Psoas muscle (tissue), 8 donors: ENCODE measurements around the gene MYPN. TPM values are rescaled to one million over a fixed set of nuclear protein-coding genes. Genes with fewer than 3 reads are reported as not detected.

Experiments used
- ATAC-seq, 4 donors: fragments of 200-7000 bp; cut with Tn5 transposase; one replicate each; pipeline ENCODE4 v1.9.1; 2020; ENCODE audit warnings: moderate library complexity in 3 of 4, mild to moderate bottlenecking in 2 of 4
- DNase-seq, 2 donors: peaks; one replicate each; pipeline ENCODE4 v3.0.0-alpha.2; 2020
- H3K27ac ChIP-seq: fragments of 200-600 bp; one replicate; pipeline ENCODE4 v1.8.0; 2022
- H3K27me3 ChIP-seq, 3 donors: fragments of 200-600 bp in 1 of 3; one replicate each; pipeline versions ENCODE4 v1.6.1 to v1.8.0; 2013 to 2022; ENCODE audit warnings: low read length in 2 of 3, mild to moderate bottlenecking in 2 of 3, moderate library complexity in 1 of 3; ENCODE audit not compliant: insufficient read depth in 3 of 3
- H3K36me3 ChIP-seq, 2 donors: fragments of 200-600 bp in 1 of 2; one replicate each; pipeline versions ENCODE4 v1.6.1 to v1.8.0; 2013 to 2022; ENCODE audit warnings: low read depth in 1 of 2, mild to moderate bottlenecking in 1 of 2, moderate library complexity in 1 of 2; ENCODE audit not compliant: insufficient read depth in 1 of 2
- H3K4me1 ChIP-seq: fragments of 200-600 bp; one replicate; pipeline ENCODE4 v1.8.0; 2022
- H3K4me3 ChIP-seq: fragments of 200-600 bp; one replicate; pipeline ENCODE4 v1.8.0; 2022; ENCODE audit warnings: mild to moderate bottlenecking
- H3K9me3 ChIP-seq: fragments of 200-600 bp; one replicate; pipeline ENCODE4 v1.8.0; 2022
- WGBS, 3 donors: extraction: QIAGEN DNeasy Blood & Tissue Kit; methylation state at CpG; one replicate each; pipeline versions ENCODE4 v1.1.6 to v1.1.7; 2013; 5-methylcytosine and 5-hydroxymethylcytosine counted together
- intact Hi-C, 2 donors: fragments of 100-400 bp; cut with DNase I; formaldehyde crosslinking; loops; one replicate each; pipeline versions ENCODE4 v1.11.0 to v1.14.2; 2022
- polyA plus RNA-seq, 3 donors: library from polyadenylated mRNA; stranded (reverse); fragments of 200-250 nt; gene quantifications; one replicate each; pipeline ENCODE4 v1.2.3, GENCODE V29; 2013
- total RNA-seq, 4 donors: library from RNA; stranded (reverse); fragmentation: NEBNext Ultra II Directional in 2 of 4; extraction: Animal tissue kit (Norgen Biotek cat#: 25700) in 2 of 4; gene quantifications; one replicate each; pipeline versions ENCODE4 v1.2.1 to v1.2.4, GENCODE V29; 2021 to 2023
- TF ChIP-seq, protein P1 (sequence below): fragments of 200-600 bp; IDR thresholded peaks from one replicate; pipeline ENCODE4 v1.8.0; 2022; ENCODE audit warnings: antibody characterized with exemption
- donor health status: healthy with polysubstance abuse.
- donor health status: DM: no; HTN: no; CAD: no; lungs with moderate emphysema.
- donor health status: Bipolar disorder and iron deficiency.
- donor health status: healthy.
- donor health status: DM: yes; HTN: yes; CAD: no.
- donor health status: DM: no; HTN: no; CAD: no.
- donor health status: DM: no; HTN: no; CAD: no.
- donor health status: DM: yes; HTN: yes; CAD: no.

MYPN gene
- total and polyA plus RNA-seq, 7 donors, result 24.3 to 376 (median 216) TPM

DNA sequence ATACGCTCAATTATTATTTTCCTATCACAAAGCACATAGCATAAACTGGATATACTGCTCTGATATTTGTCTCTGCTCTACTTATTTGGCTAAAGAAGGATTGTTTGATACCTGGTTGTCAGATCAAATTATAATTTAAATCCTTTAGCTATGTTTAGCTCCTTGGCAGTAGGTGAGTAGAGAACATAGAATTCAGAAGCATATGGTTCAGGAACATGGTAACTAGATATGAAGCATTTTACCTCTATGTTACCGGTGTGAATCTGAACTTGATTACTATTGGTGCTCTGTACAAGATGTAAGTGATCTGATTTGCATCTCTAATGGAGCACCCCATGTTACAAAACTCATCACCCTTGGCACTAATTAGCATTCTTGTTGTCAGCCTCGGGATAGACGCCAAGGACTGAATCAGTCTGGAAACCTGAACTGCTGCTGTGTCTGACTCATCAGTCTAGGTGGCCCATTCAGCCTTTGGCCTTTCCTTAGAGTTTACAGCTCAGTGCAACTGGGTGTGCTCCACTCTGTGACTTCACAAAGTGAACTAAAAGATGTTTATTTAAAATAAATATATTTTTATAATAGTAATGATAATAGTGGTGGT is 12.3 kb upstream of the MYPN start:
- Histone ChIP-seq H3K27me3 (no peaks in the 10 kb centered on the region), H3K4me3 (peak overlapping the region; percentile 27), H3K27ac (peak overlapping the region; percentile 93), H3K4me1 (peaks cover 45% of the 10 kb centered on the region), H3K36me3 (no peaks in the 10 kb centered on the region), H3K9me3 (no peaks in the 10 kb centered on the region)
- TF ChIP-seq, protein P1, sequence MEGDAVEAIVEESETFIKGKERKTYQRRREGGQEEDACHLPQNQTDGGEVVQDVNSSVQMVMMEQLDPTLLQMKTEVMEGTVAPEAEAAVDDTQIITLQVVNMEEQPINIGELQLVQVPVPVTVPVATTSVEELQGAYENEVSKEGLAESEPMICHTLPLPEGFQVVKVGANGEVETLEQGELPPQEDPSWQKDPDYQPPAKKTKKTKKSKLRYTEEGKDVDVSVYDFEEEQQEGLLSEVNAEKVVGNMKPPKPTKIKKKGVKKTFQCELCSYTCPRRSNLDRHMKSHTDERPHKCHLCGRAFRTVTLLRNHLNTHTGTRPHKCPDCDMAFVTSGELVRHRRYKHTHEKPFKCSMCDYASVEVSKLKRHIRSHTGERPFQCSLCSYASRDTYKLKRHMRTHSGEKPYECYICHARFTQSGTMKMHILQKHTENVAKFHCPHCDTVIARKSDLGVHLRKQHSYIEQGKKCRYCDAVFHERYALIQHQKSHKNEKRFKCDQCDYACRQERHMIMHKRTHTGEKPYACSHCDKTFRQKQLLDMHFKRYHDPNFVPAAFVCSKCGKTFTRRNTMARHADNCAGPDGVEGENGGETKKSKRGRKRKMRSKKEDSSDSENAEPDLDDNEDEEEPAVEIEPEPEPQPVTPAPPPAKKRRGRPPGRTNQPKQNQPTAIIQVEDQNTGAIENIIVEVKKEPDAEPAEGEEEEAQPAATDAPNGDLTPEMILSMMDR, result no peak
- DNase-seq (peak; percentile 57 to 66), ATAC-seq (peak; percentile 93 to 96 (median 94))
- 24 to 40% (median 25%) methylated on average over 4 of the region's 4 CpGs for WGBS, 3 donors
- intact Hi-C loops, result no loop called here

GRCh38 chr10:68099736-68100135 is 9.6 kb upstream of the MYPN start:
- Histone ChIP-seq H3K27me3 (no peaks in the 10 kb centered on the region), H3K4me1 (peaks cover 62% of the 10 kb centered on the region), H3K9me3 (no peaks in the 10 kb centered on the region), H3K4me3 (no peak overlapping the region), H3K27ac (peak overlapping the region; percentile 93), H3K36me3 (no peaks in the 10 kb centered on the region)
- 76 to 90% (median 82%) methylated on average over 3 of the region's 3 CpGs for WGBS, 3 donors
- TF ChIP-seq, protein P1, result no peak
- DNase-seq, result no peak
- intact Hi-C loops, result no loop called here
- no peak for ATAC-seq

GRCh38 chr10:68101066-68101465 is 8.2 kb upstream of the MYPN start:
- Histone ChIP-seq H3K36me3 (no peaks in the 10 kb centered on the region), H3K4me1 (peaks cover 59% of the 10 kb centered on the region), H3K4me3 (no peak overlapping the region), H3K9me3 (no peaks in the 10 kb centered on the region), H3K27me3 (no peaks in the 10 kb centered on the region), H3K27ac (peak overlapping the region; percentile 93)
- DNase-seq, result no peak
- ATAC-seq, result no peak
- intact Hi-C loops, result no loop called here
- 83 to 96% (median 87%) methylated on average over 2 of the region's 2 CpGs for WGBS, 3 donors
- TF ChIP-seq, protein P1, result no peak

DNA sequence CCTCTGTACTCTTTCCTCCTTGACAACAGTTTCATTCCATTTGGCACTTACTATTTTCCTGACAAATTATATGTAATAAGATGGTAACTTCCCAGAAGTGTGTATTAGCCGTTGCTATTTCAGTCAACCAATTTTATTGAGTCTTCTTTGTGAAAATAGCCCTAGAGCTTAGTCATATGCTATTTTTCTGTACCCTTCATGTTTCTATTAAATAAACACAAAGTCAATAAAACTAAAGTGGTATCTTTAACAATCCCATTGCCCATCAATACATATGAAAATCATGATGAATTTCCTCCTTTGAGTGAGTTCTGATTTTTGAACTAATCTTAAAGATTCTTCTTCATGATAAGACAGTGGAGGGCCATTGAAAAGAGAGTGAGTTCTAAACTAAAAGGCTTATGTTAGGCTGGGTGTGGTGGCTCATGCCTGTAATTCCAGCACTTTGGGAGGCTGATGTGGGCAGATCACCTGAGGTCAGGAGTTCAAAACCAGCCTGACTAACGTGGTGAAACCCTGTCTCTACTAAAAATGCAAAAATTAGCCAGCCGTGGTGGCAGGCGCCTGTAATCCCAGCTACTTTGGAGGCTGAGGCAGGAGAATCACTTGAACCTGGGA is 5.9 kb upstream of the MYPN start:
- intact Hi-C loops, result no loop called here
- Histone ChIP-seq H3K27me3 (no peaks in the 10 kb centered on the region), H3K36me3 (no peaks in the 10 kb centered on the region), H3K4me1 (peaks cover 44% of the 10 kb centered on the region), H3K4me3 (no peak overlapping the region), H3K9me3 (no peaks in the 10 kb centered on the region), H3K27ac (peak overlapping the region; percentile 85)
- WGBS, 3 donors, result 53 to 70% (median 53%) methylated on average over 4 of the region's 4 CpGs
- ATAC-seq (no peak), DNase-seq (no peak)
- TF ChIP-seq, protein P1, result no peak

DNA sequence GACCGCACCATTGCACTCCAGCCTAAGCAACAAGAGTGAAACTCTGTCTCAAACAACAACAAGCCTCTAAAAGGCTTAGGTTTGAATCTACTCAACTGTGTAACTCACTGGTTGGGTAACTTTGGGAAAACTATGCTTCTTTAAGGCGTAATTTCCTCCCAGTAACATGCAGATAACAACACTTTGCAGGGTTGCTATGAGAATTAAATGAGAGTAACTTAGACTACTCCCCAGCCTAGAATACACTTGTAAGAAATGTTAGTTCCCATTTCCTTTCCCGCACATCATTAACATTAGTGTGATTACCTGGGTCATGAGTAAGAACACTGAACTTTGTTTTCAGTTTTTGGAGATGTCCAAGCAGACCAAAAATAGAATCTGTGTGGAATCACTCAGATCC is 5.4 kb upstream of the MYPN start:
- TF ChIP-seq, protein P1, result no peak
- 92 to 98% (median 92%) methylated on average over 3 of the region's 3 CpGs for WGBS, 3 donors
- DNase-seq (no peak), ATAC-seq (no peak)
- intact Hi-C loops, result no loop called here
- Histone ChIP-seq H3K27me3 (no peaks in the 10 kb centered on the region), H3K4me3 (no peak overlapping the region), H3K27ac (peak overlapping the region; percentile 85), H3K4me1 (peaks cover 39% of the 10 kb centered on the region), H3K9me3 (no peaks in the 10 kb centered on the region), H3K36me3 (no peaks in the 10 kb centered on the region)
